ENCODE measurements around the gene TTC31. TPM values are rescaled to one million over a fixed set of nuclear protein-coding genes. Genes with fewer than 3 reads are reported as not detected.

Gene TTC31
- total RNA-seq, 1 donor from 2014 or later, result 7.7 TPM

GRCh38 chr2:74538881-74539339 is 56.0 kb downstream of the TTC31 start:
- FAIRE-seq (no peak), DNase-seq (ENCODE audit: low spot score in 2 of 2) (no peak)

- DNase-seq (ENCODE audit: low spot score in 2 of 2) (no peak), FAIRE-seq (no peak)
These were observed 57.4 kb downstream of the TTC31 start for GRCh38 chr2:74540291-74540690.

GRCh38 chr2:74542978-74543377 is 60.1 kb downstream of the TTC31 start:
- no peak for FAIRE-seq
- no peak for DNase-seq (ENCODE audit: low spot score in 2 of 2)

Other genes with a start within 250 kb of the TTC31 start
- 1.2 TPM for gene SLC4A5, start 139.7 kb upstream of the TTC31 start, total RNA-seq
- 111 TPM for gene DCTN1, start 102.8 kb upstream of the TTC31 start, total RNA-seq
- 0.41 TPM for gene C2orf81, start 61.5 kb upstream of the TTC31 start, total RNA-seq
- gene WDR54, start 61.4 kb upstream of the TTC31 start, total RNA-seq, result 38.7 TPM
- 2.9 TPM for gene RTKN, start 41.1 kb upstream of the TTC31 start, total RNA-seq
- 9.8 TPM for gene INO80B, start 28.0 kb upstream of the TTC31 start, total RNA-seq
- 24.9 TPM for gene WBP1, start 24.6 kb upstream of the TTC31 start, total RNA-seq
- gene MOGS, start 17.7 kb upstream of the TTC31 start, total RNA-seq, result 26.9 TPM
- gene MRPL53, start 10.4 kb upstream of the TTC31 start, total RNA-seq, result 14.3 TPM
- 33.0 TPM for gene CCDC142, start 83 bp upstream of the TTC31 start, total RNA-seq
- not detected for gene LBX2, start 16.5 kb downstream of the TTC31 start, total RNA-seq
- 8.2 TPM for gene PCGF1, start 24.6 kb downstream of the TTC31 start, total RNA-seq
- not detected for gene TLX2, start 31.4 kb downstream of the TTC31 start, total RNA-seq
- gene DQX1, start 43.1 kb downstream of the TTC31 start, total RNA-seq, result not detected
- gene AUP1, start 46.6 kb downstream of the TTC31 start, total RNA-seq, result 42.0 TPM
- 54.2 TPM for gene HTRA2, start 46.9 kb downstream of the TTC31 start, total RNA-seq
- gene LOXL3, start 70.9 kb downstream of the TTC31 start, total RNA-seq, result 14.3 TPM
- 3.7 TPM for gene DOK1, start 71.6 kb downstream of the TTC31 start, total RNA-seq
- 0.41 TPM for gene M1AP, start 165.2 kb downstream of the TTC31 start, total RNA-seq
- 14.7 TPM for gene SEMA4F, start 171.2 kb downstream of the TTC31 start, total RNA-seq

All from frontal cortex (tissue), 4 donors.